HL-60 (cell line): ENCODE results near the gene ZNF579.

Experiments
- DNase-seq, 2 experiments: peaks; one replicate each; pipeline ENCODE4 v3.0.0-alpha.2; 2010 to 2020; ENCODE audit warnings: low read depth in 1 of 2, low spot score in 1 of 2
- H3K27ac ChIP-seq: fragments of 250-450 bp; sonication (Bioruptor Pico); replicated peaks from 2 replicates; pipeline ENCODE4 v1.5.1; 2020; ENCODE audit warnings: mild to moderate bottlenecking, moderate library complexity
- H3K27me3 ChIP-seq: fragments of 250-450 bp; sonication (Bioruptor Pico); 2 replicates; pipeline ENCODE4 v1.5.1; 2021; ENCODE audit warnings: mild to moderate bottlenecking, moderate library complexity; ENCODE audit not compliant: insufficient read depth, poor library complexity, severe bottlenecking
- H3K4me3 ChIP-seq: replicated peaks from 2 replicates; pipeline ENCODE4 v1.5.1; 2011; ENCODE audit warnings: mild to moderate bottlenecking, control low read depth, low read length; ENCODE audit not compliant: insufficient read depth
- CTCF ChIP-seq: IDR thresholded peaks from one replicate; pipeline ENCODE4 v1.5.1; 2011; ENCODE audit warnings: low read length, control low read depth, inconsistent platforms; ENCODE audit not compliant: insufficient read depth
- GABPA ChIP-seq: IDR thresholded peaks from 2 replicates; pipeline ENCODE4 v1.6.1; 2012; ENCODE audit warnings: low read depth
- POLR2AphosphoS5 ChIP-seq: IDR thresholded peaks from 2 replicates; pipeline ENCODE4 v1.6.1; 2012; ENCODE audit warnings: low read depth
- REST ChIP-seq: IDR thresholded peaks from 2 replicates; pipeline ENCODE4 v1.6.1; 2012; ENCODE audit warnings: low read depth; ENCODE audit not compliant: insufficient replicate concordance
- SPI1 ChIP-seq: IDR thresholded peaks from 2 replicates; pipeline ENCODE4 v1.6.1; 2012; ENCODE audit warnings: low read depth, mild to moderate bottlenecking, borderline replicate concordance

ZNF579 gene

GRCh38 chr19:55544014-55544413 is 36.6 kb downstream of the ZNF579 start:
- DNase-seq = no peak
- no peak for TF ChIP-seq GABPA
- no peak for TF ChIP-seq SPI1
- no peak overlapping the region for H3K4me3 ChIP-seq
- H3K27ac ChIP-seq = no peak overlapping the region
- peaks cover 7% of the 10 kb centered on the region for H3K27me3 ChIP-seq

GRCh38 chr19:55543567-55543966 is 37.1 kb downstream of the ZNF579 start:
- Histone ChIP-seq H3K27ac (no peak overlapping the region), H3K4me3 (no peak overlapping the region), H3K27me3 (peaks cover 7% of the 10 kb centered on the region)
- DNase-seq = no peak
- TF ChIP-seq CTCF (no peak), REST (no peak), POLR2AphosphoS5 (no peak), SPI1 (no peak), GABPA (no peak)

- no peak for TF ChIP-seq SPI1
- no peak for TF ChIP-seq REST
- no peak for TF ChIP-seq CTCF
- TF ChIP-seq POLR2AphosphoS5 = no peak
- no peak for TF ChIP-seq GABPA
- H3K4me3 ChIP-seq = no peak overlapping the region
Measured at GRCh38 chr19:55542292-55542855, 38.3 kb downstream of the ZNF579 start.

GRCh38 chr19:55541091-55541490 is 39.6 kb downstream of the ZNF579 start:
- H3K27ac ChIP-seq = no peak overlapping the region
- H3K27me3 ChIP-seq = no peaks in the 10 kb centered on the region
- TF ChIP-seq REST = no peak
- no peak for TF ChIP-seq GABPA
- no peak for DNase-seq
- H3K4me3 ChIP-seq = no peak overlapping the region

More at GRCh38 chr19:55542292-55542855, 38.3 kb downstream of the ZNF579 start:
- no peak for DNase-seq
- H3K27ac ChIP-seq = no peak overlapping the region
- H3K27me3 ChIP-seq = peaks cover 2% of the 10 kb centered on the region
